CD4-positive, alpha-beta T cell treated with Interleukin-2 at 100 ng/mL for 4 hours (primary cell): ENCODE results near the gene FITM2.
"Not testable (repeated sequence)": the region's sequence is repeated elsewhere in the genome, so short reads cannot be mapped to it uniquely, and the experiment has no call there.

Source experiments
- DNase-seq: peaks from one replicate; pipeline ENCODE4 v3.0.0-alpha.2; 2020; ENCODE audit warnings: low spot score

FITM2 gene, protein sequence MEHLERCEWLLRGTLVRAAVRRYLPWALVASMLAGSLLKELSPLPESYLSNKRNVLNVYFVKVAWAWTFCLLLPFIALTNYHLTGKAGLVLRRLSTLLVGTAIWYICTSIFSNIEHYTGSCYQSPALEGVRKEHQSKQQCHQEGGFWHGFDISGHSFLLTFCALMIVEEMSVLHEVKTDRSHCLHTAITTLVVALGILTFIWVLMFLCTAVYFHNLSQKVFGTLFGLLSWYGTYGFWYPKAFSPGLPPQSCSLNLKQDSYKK

DNA sequence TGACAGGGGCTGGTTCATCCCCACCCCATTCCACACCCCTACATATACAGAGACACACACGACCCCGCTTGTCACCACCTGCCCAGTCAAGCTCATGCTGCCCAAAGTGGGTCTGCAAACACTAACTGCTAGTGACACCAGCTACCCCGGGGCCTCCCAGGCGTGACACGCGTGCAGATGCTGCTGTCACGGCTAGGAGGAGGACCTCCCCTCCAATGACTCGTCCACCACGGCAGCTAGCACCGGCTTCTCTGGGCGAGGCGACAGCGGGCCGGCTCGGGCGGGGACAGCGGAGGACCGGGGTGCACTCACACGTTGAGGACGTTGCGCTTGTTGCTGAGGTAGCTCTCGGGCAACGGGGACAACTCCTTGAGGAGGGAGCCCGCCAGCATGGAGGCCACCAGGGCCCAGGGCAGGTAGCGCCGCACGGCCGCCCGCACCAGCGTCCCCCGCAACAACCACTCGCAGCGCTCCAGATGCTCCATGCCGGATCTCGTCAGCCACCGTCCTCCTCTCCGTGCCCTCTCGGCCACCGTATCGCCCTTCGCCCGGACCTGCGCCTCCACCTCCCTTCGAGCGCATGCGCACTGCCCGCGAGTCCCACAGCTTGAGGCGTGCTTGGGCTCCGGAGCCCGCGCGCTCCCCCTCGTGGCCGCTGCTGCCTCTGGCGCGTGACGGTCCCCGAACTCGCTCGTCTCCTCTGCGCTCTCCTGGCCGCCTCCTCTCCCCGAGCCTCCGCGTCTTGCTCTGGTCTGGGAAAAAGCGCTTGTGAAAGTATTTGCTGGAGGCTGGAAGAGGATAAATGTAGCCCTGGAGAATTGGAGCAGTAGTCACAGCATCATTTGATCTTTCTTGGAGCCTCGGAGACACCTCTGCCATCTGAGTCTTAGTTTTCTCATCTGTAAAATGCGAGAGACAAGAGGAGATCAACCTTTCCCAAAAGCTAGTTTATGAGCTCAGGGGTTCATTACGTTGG is at the start of gene FITM2:
TSS of gene FITM2 (minus strand) at position 539 of the 976 bp plus-strand sequence. CDS start at position 485, 54 bp downstream.
- peak; percentile 98 for DNase-seq

DNA sequence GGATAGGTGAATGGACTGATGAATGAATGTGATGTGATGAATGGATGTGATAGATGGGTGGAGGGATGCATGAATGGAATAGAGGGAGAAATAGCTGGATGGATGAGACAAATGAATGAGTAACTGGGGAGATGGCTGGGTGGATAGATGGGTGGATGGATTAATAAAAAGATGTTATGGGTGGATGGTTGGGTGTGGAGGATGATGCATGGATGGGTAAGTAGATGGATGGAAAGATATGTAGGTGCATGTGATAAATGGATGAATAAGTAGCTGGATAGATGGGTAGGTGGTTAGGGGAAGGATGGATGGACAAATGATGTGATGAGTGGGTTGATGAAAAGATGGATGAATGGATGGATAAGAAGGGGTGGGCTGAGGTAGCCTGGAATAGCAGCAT is 49.2 kb upstream of the FITM2 start:
- DNase-seq = no peak

DNA sequence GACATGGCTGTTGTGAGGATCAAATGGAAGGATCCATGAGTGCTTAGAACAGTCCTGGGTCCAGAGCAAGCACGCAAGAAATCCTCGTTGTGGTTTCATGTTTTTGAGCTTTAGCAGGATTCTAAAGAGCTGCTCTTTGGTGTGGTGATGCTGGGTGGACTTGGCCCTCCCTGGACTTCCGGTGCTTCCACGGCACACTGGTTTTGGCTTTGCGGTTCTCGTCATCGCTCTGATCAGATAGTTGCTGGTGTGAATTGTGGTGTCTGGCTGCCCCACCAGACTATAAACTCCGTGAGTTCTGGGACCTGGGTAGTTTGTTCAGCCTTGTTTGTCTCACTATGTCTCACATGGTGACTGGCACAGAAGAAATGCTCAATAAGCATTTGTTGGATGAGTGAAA is 47.8 kb upstream of the FITM2 start:
- DNase-seq = no peak

DNA sequence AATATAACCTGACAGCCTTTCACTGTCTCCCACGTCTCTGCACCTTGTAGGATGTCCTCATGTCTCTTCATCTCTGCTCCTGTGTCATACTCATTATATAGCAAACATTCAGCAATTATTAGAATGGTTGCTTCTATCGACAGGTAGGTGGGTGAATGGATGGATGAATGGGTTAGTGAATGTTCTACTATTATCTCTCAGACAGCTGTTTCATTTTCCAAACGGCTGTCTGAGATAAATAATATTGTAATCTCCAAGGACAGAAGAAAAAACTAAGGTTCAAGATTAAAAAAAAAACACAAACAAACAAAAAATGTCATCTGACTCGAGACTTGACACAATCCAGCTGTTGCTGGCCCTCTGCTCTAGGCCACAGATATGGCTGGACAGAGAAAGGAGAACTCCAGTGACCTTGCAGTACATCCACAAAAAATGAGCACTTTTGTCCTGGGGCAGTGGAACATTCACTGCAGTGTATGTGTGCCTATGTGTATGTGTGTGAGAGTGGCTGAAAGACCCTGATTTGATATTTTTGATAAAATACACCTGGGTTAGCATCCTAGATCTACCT is 46.6 kb upstream of the FITM2 start:
- DNase-seq = no peak

DNA sequence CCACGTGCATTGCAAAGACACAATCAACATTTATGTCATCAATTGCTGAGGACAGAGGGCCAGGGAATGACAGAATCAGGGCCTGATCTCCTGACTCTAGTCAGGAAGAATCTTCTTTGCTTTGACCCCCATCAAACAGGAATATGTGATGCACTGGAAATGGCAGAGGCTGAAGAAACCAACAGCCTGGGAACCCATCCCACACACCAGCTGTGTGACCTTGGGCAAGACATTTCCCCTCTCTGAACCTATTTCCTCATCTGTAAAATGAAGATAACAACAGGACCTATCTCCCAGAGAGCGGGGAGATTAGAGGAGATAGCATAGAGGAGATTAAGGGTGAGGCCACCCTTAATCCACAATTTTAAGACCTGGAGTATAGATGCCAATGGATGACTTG is 46.0 kb upstream of the FITM2 start:
- no peak for DNase-seq

DNA sequence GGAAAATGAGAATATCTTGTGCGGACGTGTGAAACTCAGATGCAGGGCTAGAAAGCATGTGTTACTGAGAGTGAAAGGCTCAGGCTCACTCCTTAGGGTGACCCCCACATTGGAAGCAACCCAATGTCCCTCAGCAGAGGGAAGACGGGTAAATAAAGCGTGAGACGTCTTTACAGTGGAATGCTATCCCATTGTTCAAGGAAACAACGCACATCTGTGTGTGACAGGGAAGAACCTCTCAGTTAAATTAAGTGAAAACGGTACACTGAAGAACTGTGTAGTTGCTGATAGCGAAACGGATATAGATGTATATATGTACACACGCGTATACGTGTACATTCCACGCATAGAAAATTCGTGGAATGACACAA is 45.3 kb upstream of the FITM2 start:
- DNase-seq = no peak

DNA sequence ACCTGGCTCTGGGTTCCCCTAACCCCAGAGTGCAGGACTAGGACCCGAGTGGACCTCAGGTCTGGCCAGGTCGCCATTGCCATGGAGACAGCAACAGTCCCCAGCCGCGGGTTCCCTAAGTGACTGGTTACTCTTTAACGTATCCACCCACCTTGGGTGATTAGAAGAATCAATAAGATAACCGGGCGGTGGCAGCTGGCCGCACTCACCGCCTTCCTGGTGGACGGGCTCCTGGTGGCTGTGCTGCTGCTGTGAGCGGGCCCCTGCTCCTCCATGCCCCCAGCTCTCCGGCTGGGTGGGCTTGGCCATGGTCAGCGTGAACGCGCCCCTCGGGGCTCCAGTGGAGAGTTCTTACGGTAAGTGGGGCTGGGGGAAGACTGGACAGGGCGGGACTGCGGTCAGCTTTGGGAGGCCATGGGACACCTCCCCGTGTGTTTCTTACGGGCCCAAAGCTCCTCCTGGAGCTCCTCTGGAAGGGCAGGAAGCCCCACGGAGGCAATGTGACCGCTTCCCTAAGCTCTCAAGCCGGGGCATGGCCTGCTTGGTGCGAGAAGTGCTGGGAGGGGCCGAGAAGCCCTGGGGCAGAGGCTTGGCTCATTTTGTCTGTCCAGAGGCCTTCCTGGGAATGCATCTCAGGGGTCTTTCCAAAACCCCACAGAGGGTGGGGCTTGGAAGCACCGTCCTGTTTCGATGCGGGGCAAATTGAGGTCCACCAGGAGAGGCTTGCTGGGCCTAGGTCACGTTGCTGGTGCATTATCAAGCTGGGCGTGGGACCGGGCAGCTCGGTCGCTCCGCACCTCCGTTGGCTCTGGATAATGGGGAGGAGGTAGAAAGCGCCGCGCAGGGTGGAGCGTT is 44.7 kb upstream of the FITM2 start, which contains the start of gene HNF4A:
TSS of gene HNF4A (plus strand) at position 202 of the 855 bp plus-strand sequence. CDS start at position 308, 106 bp downstream.
- no peak for DNase-seq

DNA sequence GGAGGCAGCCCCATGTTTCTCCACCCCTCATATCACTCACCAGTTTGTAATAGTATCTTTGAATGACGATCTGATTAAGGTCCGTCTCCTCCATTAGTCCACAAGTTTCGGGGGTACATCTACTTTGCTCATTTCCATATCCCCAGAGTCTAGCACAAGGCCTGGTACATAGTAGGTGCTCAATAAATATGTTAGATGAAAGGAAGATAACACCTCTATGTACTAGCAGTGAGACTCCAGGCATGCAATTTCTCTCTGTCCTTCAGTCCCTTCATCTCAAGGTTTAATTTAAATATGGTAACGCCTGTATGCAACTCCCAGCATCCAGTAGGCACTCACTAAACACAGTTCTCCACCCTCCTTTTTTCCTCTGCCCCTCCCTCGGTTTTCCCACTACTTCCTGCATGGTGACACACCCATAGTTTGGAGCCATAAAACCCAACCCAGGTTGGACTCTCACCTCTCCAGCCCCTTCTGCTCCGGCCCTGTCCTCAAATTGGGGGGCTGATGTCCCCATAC is 44.0 kb upstream of the FITM2 start:
- no peak for DNase-seq

DNA sequence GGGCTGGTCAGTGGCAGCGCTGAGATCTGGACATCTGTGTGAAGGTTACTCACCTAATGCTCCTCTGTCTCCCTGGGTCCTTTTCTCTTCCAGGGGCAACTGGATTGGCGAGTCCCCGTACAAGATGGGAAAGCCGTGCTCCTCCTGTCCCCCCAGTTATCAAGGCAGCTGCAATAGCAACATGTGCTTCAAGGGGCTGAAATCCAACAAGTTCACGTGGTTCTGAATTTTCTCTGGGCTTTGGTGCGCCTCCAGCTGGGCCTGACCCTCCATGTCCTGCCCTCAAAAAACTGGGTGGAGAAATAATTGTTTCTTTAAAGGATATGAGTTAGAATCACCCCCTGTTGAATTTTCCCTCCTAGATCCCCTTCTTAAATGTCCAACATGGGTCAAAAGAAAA is 39.6 kb upstream of the FITM2 start:
- DNase-seq = no peak

DNA sequence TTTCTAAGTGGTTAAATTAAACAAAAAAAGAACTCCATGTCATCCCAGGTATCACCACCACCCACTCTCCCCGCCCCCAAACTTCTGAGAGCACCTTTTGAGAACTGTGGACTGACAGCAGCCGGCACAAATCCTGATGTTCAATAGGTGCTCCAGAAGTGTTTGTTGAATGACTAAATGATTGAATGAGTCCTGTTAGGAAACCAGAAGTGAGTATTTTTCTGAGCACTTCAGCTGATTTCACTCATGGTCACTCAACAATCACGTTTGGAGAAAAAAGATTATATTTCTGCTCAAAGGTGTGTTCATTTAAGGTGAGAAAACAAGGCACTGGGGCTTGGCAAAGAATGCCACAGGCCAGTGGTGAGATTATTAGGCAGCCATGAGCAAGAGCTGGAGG is 38.3 kb upstream of the FITM2 start:
- no peak for DNase-seq

DNA sequence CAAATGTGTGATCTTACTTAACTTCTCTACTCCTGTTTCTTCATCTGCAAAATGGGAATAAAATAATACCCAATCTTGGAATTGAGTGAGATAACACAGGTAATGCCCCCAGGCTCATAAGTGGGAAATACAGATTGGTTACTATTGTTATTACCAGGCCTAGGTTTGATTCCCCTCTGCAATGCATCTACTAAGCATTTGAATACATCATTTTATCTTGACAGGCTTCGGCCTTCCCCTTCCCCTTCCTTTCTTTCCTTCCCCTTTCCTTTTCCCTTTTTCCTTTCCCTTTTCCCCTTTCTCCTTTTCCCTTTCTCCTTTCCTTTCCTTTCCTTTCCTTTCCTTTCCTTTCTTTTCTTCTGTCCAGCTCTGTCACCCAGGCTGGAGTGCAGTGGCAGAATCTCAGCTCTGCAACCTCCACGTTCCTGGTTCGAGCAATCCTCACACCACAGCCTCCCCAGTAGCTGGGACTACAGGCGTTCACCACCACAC is 37.2 kb upstream of the FITM2 start:
- DNase-seq = no peak

DNA sequence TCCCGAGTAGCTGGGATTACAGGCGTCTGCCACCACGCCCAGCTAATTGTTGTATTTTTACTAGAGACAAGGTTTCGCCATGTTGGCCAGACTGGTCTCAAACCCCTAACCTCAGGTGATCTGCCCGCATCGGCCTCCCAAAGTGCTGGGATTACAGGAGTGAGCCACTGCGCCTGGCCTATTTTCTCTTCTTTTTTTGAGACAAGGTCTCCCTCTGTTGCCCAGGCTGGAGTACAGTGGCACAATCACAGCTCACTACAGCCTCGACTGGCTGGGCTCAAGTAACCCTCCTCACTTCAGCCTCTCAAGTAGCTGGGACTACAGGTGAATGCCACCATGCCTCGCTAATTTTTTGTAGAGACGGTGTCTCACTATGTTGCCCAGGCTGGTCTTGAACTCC is 34.9 kb upstream of the FITM2 start:
- DNase-seq = not testable (repeated sequence)

DNA sequence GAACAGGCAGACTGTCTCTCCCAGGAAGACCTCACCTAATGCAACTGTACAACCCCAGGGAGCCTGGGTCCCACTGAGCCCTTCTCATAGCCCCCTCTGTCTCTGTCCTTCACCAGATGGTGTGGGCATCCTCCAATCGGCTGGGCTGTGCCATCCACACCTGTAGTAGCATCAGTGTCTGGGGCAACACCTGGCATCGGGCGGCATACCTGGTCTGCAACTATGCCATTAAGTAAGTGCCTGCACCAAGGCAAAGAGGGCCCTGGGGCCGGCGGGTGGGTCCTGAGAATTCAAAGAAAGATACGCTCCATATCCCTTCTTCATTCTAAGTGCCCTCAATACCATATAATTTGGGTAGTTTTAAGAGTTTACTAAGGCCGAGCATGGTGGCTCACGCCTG is 34.1 kb upstream of the FITM2 start:
- no peak for DNase-seq

DNA sequence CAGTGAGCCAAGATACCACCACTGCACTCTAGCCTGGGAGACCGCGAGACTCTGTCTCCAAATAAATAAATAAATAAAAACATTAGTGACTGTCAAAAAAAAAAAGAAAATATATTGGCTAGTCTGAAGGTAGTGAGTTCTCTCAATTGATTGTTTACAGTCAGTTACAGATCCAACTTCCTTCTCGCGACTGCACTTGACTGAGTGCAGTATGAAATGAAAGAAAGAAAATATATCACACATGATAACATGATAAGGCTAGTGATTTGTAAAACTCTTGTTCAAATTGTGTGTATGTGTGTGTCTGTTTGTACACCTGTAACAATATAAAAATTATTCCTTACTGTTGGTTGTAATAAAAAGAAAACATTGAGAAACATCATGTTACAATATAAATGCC is 33.7 kb upstream of the FITM2 start:
- DNase-seq = no peak

DNA sequence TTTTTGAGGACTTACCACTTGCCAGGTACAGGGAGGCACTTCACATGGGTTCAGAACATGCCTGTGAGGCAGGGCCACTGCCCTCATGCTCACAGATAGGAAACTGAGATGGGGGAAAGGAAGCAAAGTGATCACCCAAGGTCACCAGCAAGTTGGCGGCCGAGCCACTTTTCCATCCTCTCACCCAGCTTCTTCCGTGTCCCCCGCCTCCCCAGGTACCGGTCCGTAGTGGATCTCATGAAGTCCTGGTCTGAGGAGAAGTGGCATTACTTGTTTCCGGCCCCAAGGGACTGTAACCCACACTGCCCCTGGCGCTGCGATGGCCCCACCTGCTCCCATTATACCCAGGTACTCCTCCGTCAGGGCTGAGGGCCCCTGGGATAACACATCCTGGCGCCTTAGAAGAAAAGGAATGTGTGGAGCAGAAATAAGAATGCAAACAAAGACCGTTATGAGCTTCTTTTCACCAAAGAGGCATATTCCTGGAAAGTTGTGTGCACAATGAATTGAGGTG is 32.2 kb upstream of the FITM2 start:
- no peak for DNase-seq

DNA sequence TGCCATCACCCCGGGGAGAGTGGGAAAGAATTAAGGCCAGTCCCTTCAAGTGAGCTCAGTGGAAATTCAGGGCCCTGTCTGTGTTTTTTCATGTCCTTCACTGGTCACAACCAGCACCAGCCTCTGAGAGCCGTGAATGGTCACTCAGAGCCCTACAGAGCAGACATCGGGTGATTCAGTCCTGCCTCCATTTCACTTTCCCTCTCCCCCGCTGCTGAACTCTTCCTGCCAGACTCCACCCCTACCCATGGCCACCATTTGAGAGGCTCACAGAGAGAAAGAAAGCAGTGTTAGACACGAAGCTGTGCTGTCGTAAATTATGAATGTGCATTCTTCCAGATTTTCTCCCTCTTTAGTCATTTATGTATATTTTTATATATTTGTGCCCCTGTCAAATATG is 31.2 kb upstream of the FITM2 start:
- DNase-seq = no peak

DNA sequence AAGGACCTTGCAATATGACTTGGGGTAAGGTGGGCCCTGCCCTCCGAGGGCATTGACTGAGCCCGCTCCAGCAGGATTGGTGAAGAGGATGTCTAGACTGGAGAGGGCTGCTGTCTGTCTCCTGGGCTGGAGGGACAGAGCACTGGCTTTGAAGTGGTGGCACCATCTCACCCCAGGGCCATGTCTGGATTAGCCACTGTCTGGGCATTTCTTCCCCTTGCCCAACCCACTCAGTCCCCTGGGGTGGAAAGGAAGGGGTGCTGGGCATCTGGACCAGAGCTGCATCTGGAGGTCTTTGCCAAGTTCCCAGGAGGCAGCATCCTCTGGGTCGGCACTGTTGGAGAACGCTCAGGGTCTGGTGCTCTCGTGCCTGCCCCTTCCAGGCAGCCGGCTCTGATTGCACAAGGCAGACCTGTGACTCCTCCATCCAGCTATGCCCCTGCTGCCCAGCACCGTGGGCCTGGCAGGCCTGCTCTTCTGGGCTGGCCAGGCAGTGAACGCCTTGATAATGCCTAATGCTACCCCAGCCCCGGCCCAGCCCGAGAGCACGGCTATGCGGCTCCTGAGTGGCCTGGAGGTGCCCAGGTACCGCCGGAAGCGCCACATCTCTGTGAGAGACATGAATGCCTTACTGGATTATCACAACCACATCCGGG is 25.9 kb upstream of the FITM2 start, which contains the start of gene R3HDML:
TSS of gene R3HDML (plus strand) at position 319 of the 656 bp plus-strand sequence. CDS start at position 434, 115 bp downstream.
- no peak for DNase-seq

DNA sequence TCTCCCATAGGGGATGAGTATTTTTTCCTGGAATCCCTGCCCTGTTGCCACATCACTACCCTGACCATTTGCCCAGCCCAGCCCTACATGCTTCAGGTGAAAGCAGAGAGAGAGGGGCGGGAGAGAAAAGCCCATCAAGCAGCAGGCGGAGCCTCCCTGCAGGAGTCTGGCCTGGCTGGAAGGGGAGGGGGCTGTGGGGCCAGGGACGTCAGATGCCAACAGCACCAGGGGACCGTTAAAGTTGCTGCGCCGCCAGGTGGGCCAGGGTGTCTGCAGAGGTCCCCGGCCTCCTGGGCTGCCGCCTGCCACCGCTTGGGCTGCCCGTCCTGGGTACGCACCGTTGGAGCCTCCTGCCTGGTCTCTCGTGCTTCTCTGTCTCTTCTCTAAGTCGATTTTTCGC is 25.1 kb upstream of the FITM2 start:
- no peak for DNase-seq

DNA sequence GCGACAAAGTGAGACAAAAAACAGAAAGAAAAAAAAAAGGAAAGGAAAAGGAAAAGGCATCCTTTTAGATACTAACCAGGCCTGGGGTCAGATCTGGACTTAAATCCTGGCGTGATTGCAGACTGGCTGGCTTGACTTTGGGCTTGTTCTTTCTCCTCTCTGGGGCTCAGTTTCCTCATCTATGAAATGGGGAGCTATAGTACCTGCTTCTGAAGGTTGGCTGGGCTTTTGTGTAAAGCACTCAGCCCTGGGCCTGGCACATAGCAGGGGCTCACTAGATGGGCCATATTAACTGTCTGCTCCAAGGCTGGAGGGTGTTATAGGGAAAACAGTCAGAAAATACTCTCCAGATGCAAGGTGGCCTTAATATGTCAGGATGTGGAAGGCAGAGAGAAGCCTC is 24.7 kb upstream of the FITM2 start:
- DNase-seq = no peak

DNA sequence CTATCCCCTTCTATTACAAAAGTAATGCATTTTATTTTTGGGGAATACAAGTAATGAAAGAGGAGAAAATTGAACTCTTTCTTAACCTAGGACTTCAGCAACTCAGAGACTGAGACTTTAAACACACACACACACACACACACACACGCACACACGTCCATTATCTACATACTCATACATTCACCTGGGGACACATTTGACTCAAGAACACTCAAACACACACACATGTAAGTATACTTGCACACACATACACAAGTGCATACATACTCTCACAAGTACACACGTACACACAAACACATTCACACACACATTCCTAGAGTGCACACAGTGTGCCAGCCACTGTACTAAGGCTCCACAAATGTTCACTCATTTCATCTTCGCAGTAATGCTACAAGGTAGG is 23.7 kb upstream of the FITM2 start:
- DNase-seq = no peak

DNA sequence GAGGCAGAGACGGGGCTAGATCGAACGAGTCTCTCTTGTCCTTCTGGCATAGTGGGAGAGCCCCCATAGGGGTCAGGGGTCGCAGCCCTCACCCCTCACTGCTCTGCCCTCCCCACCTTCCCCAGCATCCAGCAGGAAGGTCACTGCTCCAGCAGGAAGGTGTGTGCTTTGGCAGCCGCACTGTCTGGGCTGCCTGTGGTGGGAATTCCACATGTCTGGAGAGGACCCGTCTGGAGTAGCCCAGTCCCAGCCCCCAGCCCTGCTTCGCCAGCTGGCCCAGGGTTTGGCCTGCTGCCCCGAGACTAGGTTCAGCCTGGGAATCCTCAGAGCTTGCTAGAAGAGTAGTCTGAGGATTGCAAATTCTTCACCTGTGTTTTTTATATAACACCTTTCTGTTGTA is 23.3 kb upstream of the FITM2 start:
- no peak for DNase-seq
